Muscle layer of colon (tissue), 2 donors: ENCODE data around the gene CASTOR1.

Experiments used
- H3K27ac ChIP-seq: one replicate; pipeline ENCODE4 v1.7.0; 2013; ENCODE audit warnings: low read depth, mild to moderate bottlenecking, low read length, moderate library complexity
- H3K27me3 ChIP-seq, 2 donors: one replicate each; pipeline ENCODE4 v1.7.0; 2013; ENCODE audit warnings: low read length in 2 of 2, mild to moderate bottlenecking in 2 of 2; ENCODE audit not compliant: insufficient read depth in 2 of 2, control insufficient read depth in 1 of 2
- H3K36me3 ChIP-seq: one replicate; pipeline ENCODE4 v1.7.0; 2013; ENCODE audit warnings: mild to moderate bottlenecking, low read length; ENCODE audit not compliant: insufficient read depth
- H3K4me1 ChIP-seq: one replicate; pipeline ENCODE4 v1.7.0; 2013; ENCODE audit warnings: mild to moderate bottlenecking, low read length; ENCODE audit not compliant: insufficient read depth
- H3K4me3 ChIP-seq, 2 donors: one replicate each; pipeline ENCODE4 v1.7.0; 2013; ENCODE audit warnings: low read length in 2 of 2, low read depth in 1 of 2, mild to moderate bottlenecking in 1 of 2, moderate library complexity in 1 of 2
- H3K9ac ChIP-seq: one replicate; pipeline ENCODE4 v1.7.0; 2013; ENCODE audit warnings: low read length
- H3K9me3 ChIP-seq: one replicate; pipeline ENCODE4 v1.7.0; 2013; ENCODE audit warnings: mild to moderate bottlenecking, low read length
- donor health status: abdominal sarcoma.
- donor health status: Adenocarcinoma of cecum.

CASTOR1 gene

GRCh38 chr22:30317778-30318177 lies 28.5 kb upstream of the CASTOR1 start:
- no peak overlapping the region for H3K9ac ChIP-seq

DNA sequence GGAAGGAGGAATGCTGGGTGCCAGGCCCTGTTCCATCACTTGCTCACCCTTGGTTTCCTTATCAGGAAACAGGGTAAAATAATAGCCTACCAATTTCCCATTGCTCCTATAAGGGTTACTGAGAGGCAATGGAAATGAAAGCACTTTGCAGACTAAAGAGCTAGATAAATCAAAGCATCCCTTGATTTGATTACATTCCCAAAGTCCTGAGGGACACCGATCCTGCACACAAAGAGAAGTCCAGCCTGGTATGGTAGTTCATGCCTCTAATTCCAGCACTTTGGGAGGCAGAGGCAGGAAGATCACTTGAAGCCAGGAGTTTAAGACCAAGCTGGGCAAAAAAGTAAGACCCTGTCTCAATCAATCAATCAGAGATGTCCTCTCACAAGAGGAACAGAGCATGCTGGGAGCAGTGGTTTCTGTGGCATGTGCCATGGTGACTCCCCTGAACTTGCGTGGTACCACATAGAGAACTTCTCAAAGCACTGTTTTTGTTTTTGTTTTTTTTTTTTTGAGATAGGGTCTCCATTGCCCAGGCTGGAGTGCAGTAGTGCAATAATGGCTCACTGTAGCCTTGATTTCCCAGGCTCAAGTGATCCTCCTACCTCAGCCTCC lies 26.8 kb upstream of the CASTOR1 start:
- H3K36me3 ChIP-seq = peaks cover 12% of the 10 kb centered on the region
- no peak overlapping the region for H3K9ac ChIP-seq
- no peak overlapping the region for H3K27ac ChIP-seq
- H3K4me1 ChIP-seq = peaks cover 63% of the 10 kb centered on the region
- no peaks in the 10 kb centered on the region for H3K9me3 ChIP-seq
- H3K27me3 ChIP-seq = no peaks in the 10 kb centered on the region
- H3K4me3 ChIP-seq = peak overlapping the region in 1 of 2 donors; percentile 25

More at GRCh38 chr22:30317778-30318177, 28.5 kb upstream of the CASTOR1 start:
- Histone ChIP-seq H3K9me3 (no peaks in the 10 kb centered on the region), H3K4me1 (peaks cover 57% of the 10 kb centered on the region), H3K27ac (no peak overlapping the region), H3K36me3 (peaks cover 12% of the 10 kb centered on the region), H3K4me3 (no peak overlapping the region), H3K27me3 (no peaks in the 10 kb centered on the region)

DNA sequence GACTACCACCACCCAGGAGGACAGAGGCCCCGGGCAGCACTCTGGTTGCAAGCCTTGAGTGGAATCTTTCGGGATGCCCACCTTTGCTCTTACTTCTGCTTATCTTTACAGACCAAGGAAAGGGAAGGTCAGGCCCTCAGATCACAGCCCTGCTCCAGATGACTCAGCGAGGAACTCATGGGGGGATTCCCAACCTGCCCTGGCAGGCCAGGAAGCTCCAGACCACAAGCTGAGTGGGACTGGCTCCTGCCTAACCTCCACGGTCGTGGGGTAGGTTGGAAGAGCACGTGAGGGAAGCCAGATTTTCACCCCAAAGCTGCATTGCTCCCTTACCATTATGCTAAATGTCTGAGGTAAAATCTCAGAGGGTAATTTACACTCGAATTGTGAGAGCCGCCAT lies 25.6 kb upstream of the CASTOR1 start:
- Histone ChIP-seq H3K4me3 (no peak overlapping the region), H3K9ac (no peak overlapping the region), H3K27me3 (no peaks in the 10 kb centered on the region), H3K27ac (no peak overlapping the region), H3K36me3 (peaks cover 8% of the 10 kb centered on the region), H3K9me3 (no peaks in the 10 kb centered on the region), H3K4me1 (peaks cover 63% of the 10 kb centered on the region)

DNA sequence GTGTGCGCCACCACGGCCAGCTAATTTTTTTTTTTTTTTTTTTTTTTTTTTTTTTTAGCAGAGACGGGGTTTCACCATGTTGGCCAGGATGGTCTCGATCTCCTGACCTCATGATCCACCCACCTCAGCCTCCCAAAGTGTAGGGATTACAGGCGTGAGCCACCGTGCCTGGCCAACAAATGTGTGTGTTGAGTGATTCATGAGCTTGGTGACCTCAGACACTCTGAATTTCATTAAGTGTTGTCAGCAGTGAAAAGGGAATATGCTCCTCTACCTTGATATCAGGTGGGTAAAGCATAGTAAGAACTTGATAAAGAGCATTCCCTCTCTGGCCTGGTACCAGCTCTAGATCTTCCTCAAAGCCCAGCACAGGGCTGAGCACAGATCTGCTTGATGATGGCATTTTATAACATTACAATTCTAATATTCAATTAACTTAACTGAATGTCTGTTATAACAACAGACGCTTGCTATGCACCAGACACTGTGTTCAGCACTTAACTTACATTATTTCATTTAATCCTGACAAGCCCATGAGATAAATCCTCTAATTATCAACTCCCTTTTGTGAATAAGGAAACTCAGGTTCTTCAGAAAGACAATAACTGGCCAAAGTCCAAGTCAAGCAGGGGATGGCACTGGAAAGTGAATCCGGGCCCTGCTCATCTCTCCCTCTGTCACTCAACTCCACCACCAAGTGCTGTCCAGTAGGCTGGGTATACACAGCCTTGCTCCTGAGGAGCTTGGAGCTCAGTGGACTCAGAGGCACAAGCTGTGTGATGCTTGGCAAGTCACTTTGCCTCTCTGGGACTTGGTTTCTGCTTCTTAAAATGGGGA lies 24.4 kb upstream of the CASTOR1 start:
- no peaks in the 10 kb centered on the region for H3K36me3 ChIP-seq
- no peak overlapping the region for H3K27ac ChIP-seq
- no peak overlapping the region for H3K4me3 ChIP-seq
- peaks cover 65% of the 10 kb centered on the region for H3K4me1 ChIP-seq
- no peaks in the 10 kb centered on the region for H3K27me3 ChIP-seq
- H3K9me3 ChIP-seq = no peaks in the 10 kb centered on the region
- no peak overlapping the region for H3K9ac ChIP-seq

DNA sequence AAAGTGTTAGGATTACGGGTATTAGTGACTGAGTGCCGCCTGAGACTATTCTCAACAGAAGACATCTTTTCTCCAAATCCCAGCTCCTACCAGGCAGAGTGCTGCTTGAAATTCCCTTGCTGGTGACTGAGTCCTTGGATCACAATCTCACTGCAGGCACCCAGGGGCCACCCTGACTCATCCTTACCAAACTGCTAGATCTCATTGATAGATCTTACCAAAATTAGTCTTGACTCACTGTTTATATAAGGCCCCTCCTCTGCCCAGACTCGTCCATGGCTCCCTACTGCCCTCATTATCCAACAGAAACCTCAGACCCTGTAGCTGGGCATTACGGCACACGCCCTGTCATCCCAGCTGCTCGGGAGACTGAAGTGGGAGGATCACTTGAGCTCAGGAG lies 22.7 kb upstream of the CASTOR1 start:
- peak overlapping the region; percentile 81 for H3K27ac ChIP-seq
- no peaks in the 10 kb centered on the region for H3K36me3 ChIP-seq
- H3K4me1 ChIP-seq = peaks cover 81% of the 10 kb centered on the region
- H3K9me3 ChIP-seq = no peaks in the 10 kb centered on the region
- H3K27me3 ChIP-seq = no peaks in the 10 kb centered on the region
- no peak overlapping the region for H3K9ac ChIP-seq
- H3K4me3 ChIP-seq = peak overlapping the region in 1 of 2 donors; percentile 2

DNA sequence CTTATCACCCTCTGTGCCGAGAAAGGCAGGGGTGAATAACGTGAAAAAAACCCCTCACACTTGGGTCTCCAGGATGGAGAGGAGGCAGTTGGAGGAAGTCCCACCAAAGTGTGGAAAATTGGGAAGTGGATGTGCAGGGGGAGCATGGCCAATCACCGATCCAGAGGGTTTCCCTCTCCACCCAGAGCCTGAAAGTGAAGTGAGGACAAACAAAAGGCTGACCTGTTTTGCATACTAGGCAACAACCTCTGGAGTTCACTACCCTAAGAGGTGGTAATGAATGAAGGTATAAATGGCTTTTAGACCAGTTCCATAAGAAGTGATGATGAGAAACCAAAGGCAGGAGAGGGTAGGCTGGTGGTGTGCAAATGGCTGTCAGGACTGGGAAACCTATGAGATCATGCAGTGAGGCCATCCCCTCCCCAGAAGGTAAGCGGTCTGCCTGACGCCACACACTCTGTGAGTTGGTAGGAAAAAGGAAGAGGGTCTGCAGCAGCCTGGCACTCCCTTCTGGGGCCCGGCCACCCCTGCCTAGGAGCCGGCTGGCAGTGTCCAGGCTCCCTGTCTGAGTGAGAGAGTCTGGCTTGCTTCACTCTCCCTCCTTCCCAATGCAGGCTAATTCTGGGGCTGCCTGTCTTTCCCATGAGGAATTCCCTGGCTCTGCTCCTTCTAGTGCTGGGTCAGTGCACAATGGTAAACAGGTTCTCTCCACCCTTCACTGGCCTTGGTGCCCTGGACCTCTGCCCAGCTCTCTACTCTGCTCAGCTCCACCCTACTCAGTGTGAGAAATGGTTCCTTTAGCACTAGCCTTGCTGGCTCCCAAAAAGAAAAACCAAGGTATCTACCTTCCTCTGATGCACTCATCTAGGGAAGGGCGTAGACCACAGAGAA lies 21.8 kb upstream of the CASTOR1 start:
- Histone ChIP-seq H3K27me3 (no peaks in the 10 kb centered on the region), H3K36me3 (no peaks in the 10 kb centered on the region), H3K9me3 (no peaks in the 10 kb centered on the region), H3K9ac (peak overlapping the region; percentile 5), H3K4me3 (peak overlapping the region in 1 of 2 donors; percentile 2), H3K4me1 (peaks cover 86% of the 10 kb centered on the region), H3K27ac (peak overlapping the region; percentile 81)

DNA sequence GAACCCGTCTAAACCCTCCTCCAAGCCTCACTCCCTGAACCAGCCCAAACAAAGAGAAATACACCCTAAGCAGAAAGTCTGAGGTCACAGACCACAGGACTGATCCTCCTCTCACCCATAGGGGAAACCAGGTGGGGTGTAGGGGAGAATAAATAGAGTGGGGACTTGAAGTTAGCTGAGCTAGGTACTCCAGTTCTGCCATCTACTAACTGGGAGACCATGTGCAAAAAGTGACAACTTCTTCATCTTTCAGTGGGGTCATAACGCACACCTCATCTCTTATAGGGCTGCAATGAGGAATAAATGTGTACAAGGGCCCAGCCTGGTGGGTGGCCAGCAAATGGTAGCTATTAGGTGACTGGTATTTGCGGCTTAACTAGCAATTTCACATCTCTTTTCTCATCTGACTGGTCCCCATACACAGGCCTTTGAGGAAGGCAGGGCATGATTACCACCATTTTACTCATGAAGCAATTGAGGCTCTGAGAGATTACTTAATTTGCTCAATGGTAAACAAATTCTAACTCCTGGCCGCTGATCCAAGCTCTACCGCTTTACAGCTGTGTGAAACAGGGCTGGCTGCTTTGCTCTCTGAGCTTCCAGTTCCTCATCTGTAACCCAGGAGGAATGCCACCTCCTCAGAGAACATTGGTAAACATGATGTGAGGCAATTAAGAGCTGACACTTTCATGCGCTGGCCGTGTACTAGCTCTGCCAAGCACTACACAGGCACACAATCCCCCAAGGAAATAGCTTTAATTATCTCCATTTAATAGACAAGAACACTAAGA lies 20.8 kb upstream of the CASTOR1 start:
- H3K4me3 ChIP-seq = peak overlapping the region in 1 of 2 donors; percentile 6
- peak overlapping the region; percentile 15 for H3K9ac ChIP-seq
- H3K9me3 ChIP-seq = no peaks in the 10 kb centered on the region
- no peaks in the 10 kb centered on the region for H3K27me3 ChIP-seq
- H3K4me1 ChIP-seq = peaks cover 86% of the 10 kb centered on the region
- no peaks in the 10 kb centered on the region for H3K36me3 ChIP-seq
- peak overlapping the region; percentile 81 for H3K27ac ChIP-seq

- no peak overlapping the region for H3K9ac ChIP-seq
- H3K4me1 ChIP-seq = peaks cover 91% of the 10 kb centered on the region
- H3K4me3 ChIP-seq = no peak overlapping the region
- no peak overlapping the region for H3K27ac ChIP-seq
- H3K9me3 ChIP-seq = no peaks in the 10 kb centered on the region
- H3K36me3 ChIP-seq = peaks cover 4% of the 10 kb centered on the region
- H3K27me3 ChIP-seq = no peaks in the 10 kb centered on the region
Observed at GRCh38 chr22:30308518-30309230, 19.4 kb upstream of the CASTOR1 start.

DNA sequence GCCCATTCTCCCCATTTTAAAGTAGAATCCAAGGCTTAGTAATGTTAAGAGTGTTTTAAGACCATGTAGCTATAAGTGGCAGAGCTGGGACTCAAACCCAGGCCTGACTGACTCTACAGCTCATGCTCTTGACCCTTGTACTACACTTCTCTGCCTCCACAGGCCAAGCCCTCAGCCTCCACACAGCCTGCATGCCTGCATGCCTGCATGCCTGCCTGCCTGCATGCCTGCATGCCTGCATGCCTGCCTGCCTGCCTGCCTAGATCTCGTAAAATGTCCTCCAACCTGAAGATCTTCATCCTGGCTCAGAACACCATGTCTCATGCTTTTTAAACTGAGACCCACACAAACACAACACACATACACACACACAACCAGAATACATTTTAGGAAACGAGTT lies 18.8 kb upstream of the CASTOR1 start:
- Histone ChIP-seq H3K4me3 (no peak overlapping the region), H3K27ac (no peak overlapping the region), H3K4me1 (peaks cover 95% of the 10 kb centered on the region), H3K27me3 (no peaks in the 10 kb centered on the region), H3K36me3 (peaks cover 10% of the 10 kb centered on the region), H3K9me3 (no peaks in the 10 kb centered on the region), H3K9ac (no peak overlapping the region)

GRCh38 chr22:30307041-30307574 lies 17.8 kb upstream of the CASTOR1 start:
- no peak overlapping the region for H3K4me3 ChIP-seq
- H3K36me3 ChIP-seq = peaks cover 13% of the 10 kb centered on the region
- H3K9ac ChIP-seq = no peak overlapping the region
- peaks cover 99% of the 10 kb centered on the region for H3K4me1 ChIP-seq
- H3K27me3 ChIP-seq = no peaks in the 10 kb centered on the region
- no peak overlapping the region for H3K27ac ChIP-seq
- no peaks in the 10 kb centered on the region for H3K9me3 ChIP-seq
